Caco-2 (cell line): Measurements from ENCODE around the gene LAMB2. TPM values are rescaled to one million over a fixed set of nuclear protein-coding genes. Genes with fewer than 3 reads are reported as not detected.

Experiments
- BruUV-seq: library from RNA; stranded (reverse); fragments of 400-500 nt; replicated peaks from 2 replicates; lab custom pipeline; 2021; lab: Mats Ljungman, UMichigan
- CTCF ChIA-PET: fragments of 300-600 bp; sonication (Branson Sonifier 250); formaldehyde crosslinking; loops from one replicate; lab custom pipeline; 2022; ENCODE audit warnings: antibody characterized with exemption; lab: Charles Lee
- POLR2A ChIA-PET: fragments of 300-600 bp; sonication (Branson Sonifier 250); formaldehyde crosslinking; loops from one replicate; lab custom pipeline; 2022; ENCODE audit warnings: antibody characterized with exemption; lab: Charles Lee
- DNase-seq, 2 experiments: peaks; one replicate each; pipeline versions ENCODE4 v3.0.0 to v3.0.0-alpha.2; 2020 to 2022
- H3K27me3 ChIP-seq: replicated peaks from 2 replicates; pipeline ENCODE4 v1.6.0; 2011; ENCODE audit warnings: low read length; ENCODE audit not compliant: control insufficient read depth, insufficient read depth
- H3K36me3 ChIP-seq: 2 replicates; pipeline ENCODE4 v1.5.1; 2011; ENCODE audit warnings: low read length; ENCODE audit not compliant: control insufficient read depth, insufficient read depth
- H3K4me1 ChIP-seq: fragments of 250-450 bp; sonication (Bioruptor Pico); 2 replicates; pipeline ENCODE4 v1.5.1; 2020; ENCODE audit warnings: mild to moderate bottlenecking
- H3K4me3 ChIP-seq: 2 replicates; pipeline ENCODE4 v1.5.1; 2011; ENCODE audit warnings: low read depth, mild to moderate bottlenecking, control low read depth, low read length
- H3K9me3 ChIP-seq: fragments of 250-450 bp; sonication (Bioruptor Pico); 2 replicates; pipeline ENCODE4 v1.5.1; 2020; ENCODE audit warnings: mild to moderate bottlenecking, moderate library complexity
- H3K27ac Mint-ChIP-seq: one replicate; pipeline ENCODE4 v1.8.0; 2022; ENCODE audit warnings: mixed read lengths; ENCODE audit not compliant: unreplicated experiment
- H3K27me3 Mint-ChIP-seq: one replicate; pipeline ENCODE4 v1.8.0; 2022; ENCODE audit warnings: mixed read lengths; ENCODE audit not compliant: insufficient read depth, unreplicated experiment
- H3K36me3 Mint-ChIP-seq: one replicate; pipeline ENCODE4 v1.8.0; 2022; ENCODE audit warnings: mild to moderate bottlenecking, mixed read lengths; ENCODE audit not compliant: insufficient read depth, unreplicated experiment
- H3K4me1 Mint-ChIP-seq: one replicate; pipeline ENCODE4 v1.8.0; 2022; ENCODE audit warnings: low read depth, mixed read lengths; ENCODE audit not compliant: unreplicated experiment
- H3K4me3 Mint-ChIP-seq: one replicate; pipeline ENCODE4 v1.8.0; 2022; ENCODE audit warnings: mild to moderate bottlenecking, moderate library complexity, mixed read lengths; ENCODE audit not compliant: unreplicated experiment
- H3K9me3 Mint-ChIP-seq: one replicate; pipeline ENCODE4 v1.8.0; 2022; ENCODE audit warnings: mixed read lengths; ENCODE audit not compliant: unreplicated experiment
- intact Hi-C: fragments of 100-400 bp; cut with micrococcal nuclease; formaldehyde crosslinking; loops from one replicate; pipeline ENCODE4 v1.10.0; 2022; ENCODE audit not compliant: unreplicated experiment
- total RNA-seq: library from RNA; stranded (reverse); gene quantifications from 2 replicates; pipeline ENCODE4 v1.2.3, GENCODE V29; 2022
- TF ChIP-seq, protein P1 (sequence below), 2 experiments: fragments of 200-600 bp in 1 of 2; IDR thresholded peaks; 1 replicate in 1 of 2; 2 replicates in 1 of 2; pipeline versions ENCODE4 v1.5.1 to v1.8.0; 2011 to 2022; ENCODE audit warnings: antibody characterized with exemption in 1 of 2, control low read depth in 1 of 2, inconsistent platforms in 1 of 2, low read depth in 1 of 2, low read length in 1 of 2, mild to moderate bottlenecking in 1 of 2, moderate library complexity in 1 of 2; ENCODE audit not compliant: insufficient read depth in 1 of 2, severe bottlenecking in 1 of 2, unreplicated experiment in 1 of 2

Gene LAMB2
- total RNA-seq, 1 experiment from 2014 or later = 189 TPM

DNA sequence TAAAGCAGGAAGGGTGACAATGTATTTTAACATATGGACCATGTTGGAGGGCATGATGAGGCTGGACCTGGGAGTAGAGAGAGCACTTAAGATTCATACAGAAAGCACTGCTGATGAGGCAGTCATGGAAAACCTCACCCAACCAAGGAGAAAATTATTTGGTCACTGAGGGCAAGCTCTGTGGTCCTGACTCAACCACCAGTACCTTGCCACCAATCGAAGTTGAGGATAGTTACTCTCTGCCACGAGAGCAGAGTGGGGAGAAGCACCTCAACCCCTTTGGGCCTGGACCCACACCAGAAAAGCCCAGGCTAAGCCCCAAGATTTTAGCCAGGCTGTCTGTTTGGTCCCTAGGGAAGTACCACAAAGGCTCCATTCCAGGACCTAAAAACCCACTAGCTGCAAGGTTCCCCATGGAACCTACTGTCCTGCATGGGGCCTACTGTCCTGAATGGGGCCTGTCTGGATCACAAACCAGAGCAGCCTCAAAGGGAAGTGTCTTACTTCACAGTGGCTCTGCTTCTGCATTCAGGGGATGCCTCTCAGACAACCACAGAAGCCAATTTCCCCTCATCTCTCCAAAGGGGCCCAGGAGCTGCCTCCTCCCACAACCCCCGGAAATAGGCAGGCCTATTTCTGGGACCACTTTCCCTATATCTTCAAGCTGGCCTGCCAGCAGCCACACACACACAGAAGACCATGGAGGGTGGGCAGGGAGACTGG, 29.1 kb upstream of the LAMB2 start:
- peaks cover 20% of the 10 kb centered on the region for H3K36me3 Mint-ChIP-seq
- H3K27ac Mint-ChIP-seq = no peak overlapping the region
- H3K4me3 Mint-ChIP-seq = no peak overlapping the region
- no peak overlapping the region for H3K4me3 ChIP-seq
- peaks cover 10% of the 10 kb centered on the region for H3K4me1 Mint-ChIP-seq
- H3K4me1 ChIP-seq = peaks cover 6% of the 10 kb centered on the region
- H3K36me3 ChIP-seq = 0 out of 2 replicates have a peak, but pooled peaks cover 2% of the 10 kb centered on the region
- BruUV-seq = no TSS peak
- intact Hi-C loops = no loop called here
- H3K27me3 Mint-ChIP-seq = no peaks in the 10 kb centered on the region
- ChIA-PET POLR2A (no interaction called here), CTCF (no interaction called here)
- H3K27me3 ChIP-seq = no peaks in the 10 kb centered on the region
- TF ChIP-seq, protein P1, sequence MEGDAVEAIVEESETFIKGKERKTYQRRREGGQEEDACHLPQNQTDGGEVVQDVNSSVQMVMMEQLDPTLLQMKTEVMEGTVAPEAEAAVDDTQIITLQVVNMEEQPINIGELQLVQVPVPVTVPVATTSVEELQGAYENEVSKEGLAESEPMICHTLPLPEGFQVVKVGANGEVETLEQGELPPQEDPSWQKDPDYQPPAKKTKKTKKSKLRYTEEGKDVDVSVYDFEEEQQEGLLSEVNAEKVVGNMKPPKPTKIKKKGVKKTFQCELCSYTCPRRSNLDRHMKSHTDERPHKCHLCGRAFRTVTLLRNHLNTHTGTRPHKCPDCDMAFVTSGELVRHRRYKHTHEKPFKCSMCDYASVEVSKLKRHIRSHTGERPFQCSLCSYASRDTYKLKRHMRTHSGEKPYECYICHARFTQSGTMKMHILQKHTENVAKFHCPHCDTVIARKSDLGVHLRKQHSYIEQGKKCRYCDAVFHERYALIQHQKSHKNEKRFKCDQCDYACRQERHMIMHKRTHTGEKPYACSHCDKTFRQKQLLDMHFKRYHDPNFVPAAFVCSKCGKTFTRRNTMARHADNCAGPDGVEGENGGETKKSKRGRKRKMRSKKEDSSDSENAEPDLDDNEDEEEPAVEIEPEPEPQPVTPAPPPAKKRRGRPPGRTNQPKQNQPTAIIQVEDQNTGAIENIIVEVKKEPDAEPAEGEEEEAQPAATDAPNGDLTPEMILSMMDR (IDR thresholded peaks at IDR 0.05; ENCODE audit: insufficient read depth in 1 of 2, low read depth in 1 of 2, low read length in 1 of 2, severe bottlenecking in 1 of 2, unreplicated experiment in 1 of 2) = no peak
- H3K9me3 ChIP-seq = peaks cover 8% of the 10 kb centered on the region
- no peak for DNase-seq
- no peaks in the 10 kb centered on the region for H3K9me3 Mint-ChIP-seq

DNA sequence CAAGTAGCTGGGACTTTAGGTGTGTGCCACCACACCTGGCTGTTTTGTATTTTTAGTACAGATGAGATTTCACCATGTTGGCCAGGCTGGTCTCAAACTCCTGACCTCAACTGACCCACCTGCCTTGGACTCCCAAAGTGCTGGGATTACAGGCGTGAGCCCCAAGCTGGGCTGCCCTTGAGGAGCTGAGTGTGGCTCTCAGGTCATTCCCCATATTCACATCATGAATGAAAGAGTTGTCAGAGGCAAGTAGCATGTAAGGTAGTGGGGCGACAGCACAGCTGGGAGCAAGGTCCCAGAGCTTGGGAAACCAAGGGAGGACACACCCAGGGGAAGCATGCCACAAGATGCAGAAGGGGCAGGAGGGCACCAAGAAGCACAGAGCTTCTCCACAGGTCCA, 28.3 kb upstream of the LAMB2 start:
- peaks cover under 1% of the 10 kb centered on the region for H3K9me3 ChIP-seq
- TF ChIP-seq, protein P1 (IDR thresholded peaks at IDR 0.05; ENCODE audit: insufficient read depth in 1 of 2, low read depth in 1 of 2, low read length in 1 of 2, severe bottlenecking in 1 of 2, unreplicated experiment in 1 of 2) = no peak
- CTCF ChIA-PET = no interaction called here
- no peak overlapping the region for H3K27ac Mint-ChIP-seq
- peaks cover 10% of the 10 kb centered on the region for H3K4me1 Mint-ChIP-seq
- no peak for DNase-seq
- H3K4me1 ChIP-seq = peaks cover under 1% of the 10 kb centered on the region
- no peak overlapping the region for H3K4me3 ChIP-seq
- BruUV-seq = no TSS peak
- intact Hi-C loops = no loop called here
- H3K9me3 Mint-ChIP-seq = no peaks in the 10 kb centered on the region
- H3K27me3 Mint-ChIP-seq = no peaks in the 10 kb centered on the region
- no peaks in the 10 kb centered on the region for H3K27me3 ChIP-seq
- POLR2A ChIA-PET = no interaction called here
- H3K36me3 ChIP-seq = 0 out of 2 replicates have a peak, but pooled peaks cover 2% of the 10 kb centered on the region
- H3K36me3 Mint-ChIP-seq = peaks cover 17% of the 10 kb centered on the region
- H3K4me3 Mint-ChIP-seq = no peak overlapping the region

DNA sequence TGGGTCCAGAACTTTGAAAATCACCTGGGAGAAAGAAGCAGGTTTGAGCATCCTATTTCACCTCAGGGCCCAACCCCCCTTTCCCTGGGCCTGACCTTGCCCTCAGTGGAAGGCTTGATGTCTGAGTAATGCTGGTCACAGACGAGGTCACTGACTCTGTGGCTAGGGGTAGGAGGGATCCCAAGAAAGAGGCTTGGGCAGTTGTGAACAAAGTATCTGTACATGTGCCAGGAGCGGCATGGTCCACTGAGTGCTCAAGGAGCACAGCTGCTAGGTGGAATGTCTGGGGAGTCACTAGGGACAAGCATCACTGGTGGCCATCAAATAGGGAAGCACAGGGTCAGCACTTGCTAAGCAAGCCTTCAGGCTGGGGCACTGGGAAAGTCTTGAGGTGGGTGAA, 25.9 kb upstream of the LAMB2 start:
- no peaks in the 10 kb centered on the region for H3K27me3 ChIP-seq
- Mint-ChIP-seq H3K4me3 (no peak overlapping the region), H3K36me3 (peaks cover 4% of the 10 kb centered on the region), H3K4me1 (no peaks in the 10 kb centered on the region), H3K27ac (no peak overlapping the region), H3K27me3 (no peaks in the 10 kb centered on the region), H3K9me3 (no peaks in the 10 kb centered on the region)
- ChIA-PET CTCF (no interaction called here), POLR2A (no interaction called here)
- no peak overlapping the region for H3K4me3 ChIP-seq
- no peaks in the 10 kb centered on the region for H3K9me3 ChIP-seq
- DNase-seq = no peak
- TF ChIP-seq, protein P1 (IDR thresholded peaks at IDR 0.05; ENCODE audit: insufficient read depth in 1 of 2, low read depth in 1 of 2, low read length in 1 of 2, severe bottlenecking in 1 of 2, unreplicated experiment in 1 of 2) = no peak
- BruUV-seq = no TSS peak
- H3K36me3 ChIP-seq = 0 out of 2 replicates have a peak, but pooled peaks cover 2% of the 10 kb centered on the region
- intact Hi-C loops = loop anchor here (1.0 to 10.0 kb wide), 4 partner anchors 25 to 170 kb away; partner anchors contain the start of genes IMPDH2, LAMB2, NDUFAF3 and QRICH1
- no peaks in the 10 kb centered on the region for H3K4me1 ChIP-seq
